ENCODE measurements around the gene MMP2. TPM values are rescaled to one million over a fixed set of nuclear protein-coding genes. Genes with fewer than 3 reads are reported as not detected.

MMP2 gene
- total and polyA plus RNA-seq, 10 of the 15 experiments (the other 5 are each of a cell fraction or from before 2014, with no cell fraction given): 0.37 to 0.80 (median 0.59) TPM; not detected in 7

DNA sequence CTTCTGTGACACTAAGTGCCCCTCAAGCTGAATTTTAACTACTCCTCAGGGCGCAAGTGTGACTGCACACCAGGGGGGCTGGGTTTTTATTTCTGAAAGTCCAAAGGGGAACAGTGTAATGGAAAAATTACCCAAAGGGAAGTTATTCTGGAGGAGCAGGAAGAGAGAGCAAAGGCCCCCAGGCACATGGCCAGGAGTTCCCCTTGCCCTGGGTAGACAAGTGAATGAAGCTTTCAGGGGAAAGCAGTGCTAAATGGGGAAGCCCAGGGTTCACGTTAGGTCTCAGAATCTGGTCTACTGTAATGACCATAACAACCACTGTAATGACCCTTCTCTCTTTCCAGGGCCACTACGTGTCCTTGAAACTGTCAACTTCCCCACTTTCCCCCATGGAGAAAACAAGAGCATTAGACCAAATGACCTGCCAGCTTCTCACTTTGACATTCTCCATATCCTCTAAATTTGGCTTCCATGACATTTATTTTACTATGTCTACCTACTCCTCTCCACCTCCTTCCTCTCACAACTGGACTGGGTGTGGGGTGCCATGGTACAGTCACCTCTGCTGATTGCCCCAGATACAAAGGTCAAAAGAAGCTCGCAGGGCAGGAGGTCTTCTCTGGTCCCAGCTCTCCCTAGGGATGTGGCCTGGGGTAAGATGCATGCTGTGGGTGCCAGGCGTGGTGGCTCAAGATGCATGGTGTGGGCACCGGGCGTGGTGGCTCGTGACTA, 34.1 kb upstream of the MMP2 start (continued):
- TF ChIP-seq, protein P1, sequence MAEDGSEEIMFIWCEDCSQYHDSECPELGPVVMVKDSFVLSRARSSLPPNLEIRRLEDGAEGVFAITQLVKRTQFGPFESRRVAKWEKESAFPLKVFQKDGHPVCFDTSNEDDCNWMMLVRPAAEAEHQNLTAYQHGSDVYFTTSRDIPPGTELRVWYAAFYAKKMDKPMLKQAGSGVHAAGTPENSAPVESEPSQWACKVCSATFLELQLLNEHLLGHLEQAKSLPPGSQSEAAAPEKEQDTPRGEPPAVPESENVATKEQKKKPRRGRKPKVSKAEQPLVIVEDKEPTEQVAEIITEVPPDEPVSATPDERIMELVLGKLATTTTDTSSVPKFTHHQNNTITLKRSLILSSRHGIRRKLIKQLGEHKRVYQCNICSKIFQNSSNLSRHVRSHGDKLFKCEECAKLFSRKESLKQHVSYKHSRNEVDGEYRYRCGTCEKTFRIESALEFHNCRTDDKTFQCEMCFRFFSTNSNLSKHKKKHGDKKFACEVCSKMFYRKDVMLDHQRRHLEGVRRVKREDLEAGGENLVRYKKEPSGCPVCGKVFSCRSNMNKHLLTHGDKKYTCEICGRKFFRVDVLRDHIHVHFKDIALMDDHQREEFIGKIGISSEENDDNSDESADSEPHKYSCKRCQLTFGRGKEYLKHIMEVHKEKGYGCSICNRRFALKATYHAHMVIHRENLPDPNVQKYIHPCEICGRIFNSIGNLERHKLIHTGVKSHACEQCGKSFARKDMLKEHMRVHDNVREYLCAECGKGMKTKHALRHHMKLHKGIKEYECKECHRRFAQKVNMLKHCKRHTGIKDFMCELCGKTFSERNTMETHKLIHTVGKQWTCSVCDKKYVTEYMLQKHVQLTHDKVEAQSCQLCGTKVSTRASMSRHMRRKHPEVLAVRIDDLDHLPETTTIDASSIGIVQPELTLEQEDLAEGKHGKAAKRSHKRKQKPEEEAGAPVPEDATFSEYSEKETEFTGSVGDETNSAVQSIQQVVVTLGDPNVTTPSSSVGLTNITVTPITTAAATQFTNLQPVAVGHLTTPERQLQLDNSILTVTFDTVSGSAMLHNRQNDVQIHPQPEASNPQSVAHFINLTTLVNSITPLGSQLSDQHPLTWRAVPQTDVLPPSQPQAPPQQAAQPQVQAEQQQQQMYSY (CRISPR knock-in tag; IDR thresholded peaks at IDR 0.05): no peak
- TF ChIP-seq ASH2L (IDR thresholded peaks at IDR 0.05; ENCODE audit: borderline replicate concordance, low read depth): no peak
- no peak for TF ChIP-seq POLR2A (IDR thresholded peaks at IDR 0.05; ENCODE audit: low read depth, low read length)
- TF ChIP-seq ETV6 (conservative IDR thresholded peaks at IDR 0.05 in 1 of 2, IDR thresholded peaks at IDR 0.05 in 1 of 2; ENCODE audit: borderline replicate concordance in 1 of 2, low read depth in 1 of 2): no peak
- peak; percentile 66; the same call in 1 of the 2 replicates for TF ChIP-seq SPI1 (IDR thresholded peaks at IDR 0.05; ENCODE audit: borderline replicate concordance, insufficient read depth, low read depth, low read length)
- no peak for TF ChIP-seq NR2C2 (IDR thresholded peaks at IDR 0.05; ENCODE audit: borderline replicate concordance, control insufficient read depth, insufficient read length, low read depth)
- TF ChIP-seq, protein P2, sequence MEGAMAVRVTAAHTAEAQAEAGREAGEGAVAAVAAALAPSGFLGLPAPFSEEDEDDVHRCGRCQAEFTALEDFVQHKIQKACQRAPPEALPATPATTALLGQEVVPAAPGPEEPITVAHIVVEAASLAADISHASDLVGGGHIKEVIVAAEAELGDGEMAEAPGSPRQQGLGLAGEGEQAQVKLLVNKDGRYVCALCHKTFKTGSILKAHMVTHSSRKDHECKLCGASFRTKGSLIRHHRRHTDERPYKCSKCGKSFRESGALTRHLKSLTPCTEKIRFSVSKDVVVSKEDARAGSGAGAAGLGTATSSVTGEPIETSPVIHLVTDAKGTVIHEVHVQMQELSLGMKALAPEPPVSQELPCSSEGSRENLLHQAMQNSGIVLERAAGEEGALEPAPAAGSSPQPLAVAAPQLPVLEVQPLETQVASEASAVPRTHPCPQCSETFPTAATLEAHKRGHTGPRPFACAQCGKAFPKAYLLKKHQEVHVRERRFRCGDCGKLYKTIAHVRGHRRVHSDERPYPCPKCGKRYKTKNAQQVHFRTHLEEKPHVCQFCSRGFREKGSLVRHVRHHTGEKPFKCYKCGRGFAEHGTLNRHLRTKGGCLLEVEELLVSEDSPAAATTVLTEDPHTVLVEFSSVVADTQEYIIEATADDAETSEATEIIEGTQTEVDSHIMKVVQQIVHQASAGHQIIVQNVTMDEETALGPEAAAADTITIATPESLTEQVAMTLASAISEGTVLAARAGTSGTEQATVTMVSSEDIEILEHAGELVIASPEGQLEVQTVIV (IDR thresholded peaks at IDR 0.05; ENCODE audit: borderline replicate concordance, partially characterized antibody): no peak
- TF ChIP-seq NBN (IDR thresholded peaks at IDR 0.05): no peak
- TF ChIP-seq ATF2 (IDR thresholded peaks at IDR 0.05; ENCODE audit: low read length): no peak
- TF ChIP-seq RELA (IDR thresholded peaks at IDR 0.05; ENCODE audit: borderline replicate concordance, partially characterized antibody): peak; percentile 59
- TF ChIP-seq MYC (IDR thresholded peaks at IDR 0.05; ENCODE audit: insufficient read depth, insufficient read length, insufficient replicate concordance, low read length, severe bottlenecking): no peak
- TF ChIP-seq ZBTB40 (IDR thresholded peaks at IDR 0.05; ENCODE audit: borderline replicate concordance): no peak
- TF ChIP-seq HDAC6 (IDR thresholded peaks at IDR 0.05; ENCODE audit: unreplicated experiment): no peak
- TF ChIP-seq NFYA (IDR thresholded peaks at IDR 0.05; ENCODE audit: borderline replicate concordance, low read depth, low read length): no peak
- peak; percentile 69; the same call in 1 of the 2 replicates for TF ChIP-seq MTA2 (IDR thresholded peaks at IDR 0.05; ENCODE audit: low read depth)
- no peak for TF ChIP-seq BHLHE40 (IDR thresholded peaks at IDR 0.05; ENCODE audit: borderline replicate concordance in 1 of 2, low read depth in 2 of 2, low read length in 1 of 2)

Data from GM12878 (cell line).